HuH-7 (cell line): ENCODE results near the gene PIGM.

ENCODE experiments used
- DNase-seq: peaks from one replicate; pipeline ENCODE4 v3.0.0; 2011; ENCODE audit warnings: low spot score

The PIGM gene

DNA sequence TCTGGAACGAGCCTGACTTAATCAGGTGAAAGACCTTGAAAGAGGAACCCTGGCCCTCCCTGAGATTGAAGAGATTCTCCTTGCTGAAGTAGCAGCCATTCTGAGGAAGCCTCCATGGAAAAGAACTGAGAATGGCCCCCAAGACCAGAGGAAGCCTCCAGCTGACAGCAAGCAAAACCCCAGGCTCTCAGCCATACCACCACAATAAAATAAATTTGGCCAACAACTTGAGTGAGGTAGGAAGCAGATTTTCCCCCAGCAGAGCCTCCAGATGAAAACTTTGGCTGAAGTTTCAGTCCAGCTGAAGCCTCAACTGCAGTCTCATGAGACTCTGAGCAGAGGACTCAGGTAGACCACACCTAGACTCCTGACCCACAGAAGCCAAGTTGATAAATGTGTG, 43.8 kb downstream of the PIGM start:
- no peak for DNase-seq

DNA sequence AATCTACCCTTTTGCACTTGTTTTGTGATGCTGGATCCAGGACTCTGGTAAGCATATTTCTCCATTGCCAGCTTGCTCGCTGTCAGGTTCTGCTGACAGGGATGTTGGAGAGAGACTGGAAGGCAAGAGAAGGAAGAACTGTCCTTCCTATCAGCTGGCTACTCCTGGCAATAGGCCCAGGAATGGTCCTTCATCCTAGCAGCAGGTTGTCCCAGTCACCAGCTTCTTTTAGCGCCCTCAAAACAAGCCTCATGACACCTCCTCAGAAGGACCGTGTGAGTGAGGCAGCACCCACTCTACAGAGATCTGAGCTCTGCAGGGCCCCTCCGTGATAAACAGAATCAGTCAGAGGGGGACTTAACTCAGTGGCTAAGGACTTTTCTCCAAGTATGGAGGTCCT, 44.6 kb downstream of the PIGM start:
- no peak for DNase-seq

- no peak for DNase-seq
Measured at GRCh38 chr1:159986531-159986930, 45.3 kb downstream of the PIGM start.

DNA sequence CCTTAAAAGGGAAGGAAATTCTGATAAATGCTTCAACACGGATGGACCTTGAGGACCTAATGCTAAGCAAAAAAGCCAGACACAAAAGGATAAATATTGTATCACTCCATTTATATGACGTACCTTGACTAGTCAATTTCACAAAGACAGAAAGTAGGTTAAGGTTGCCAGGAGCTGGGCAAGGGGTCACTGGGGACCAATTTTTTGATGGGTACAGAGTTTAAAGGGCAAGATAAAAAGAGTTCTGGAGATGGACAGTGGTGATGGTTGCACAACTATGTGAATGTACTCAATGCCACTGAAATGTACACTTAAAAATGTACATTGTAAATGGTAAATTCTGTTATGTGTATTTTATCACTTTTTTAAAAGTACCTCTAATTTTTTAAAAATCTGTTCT, 45.7 kb downstream of the PIGM start:
- no peak for DNase-seq

DNA sequence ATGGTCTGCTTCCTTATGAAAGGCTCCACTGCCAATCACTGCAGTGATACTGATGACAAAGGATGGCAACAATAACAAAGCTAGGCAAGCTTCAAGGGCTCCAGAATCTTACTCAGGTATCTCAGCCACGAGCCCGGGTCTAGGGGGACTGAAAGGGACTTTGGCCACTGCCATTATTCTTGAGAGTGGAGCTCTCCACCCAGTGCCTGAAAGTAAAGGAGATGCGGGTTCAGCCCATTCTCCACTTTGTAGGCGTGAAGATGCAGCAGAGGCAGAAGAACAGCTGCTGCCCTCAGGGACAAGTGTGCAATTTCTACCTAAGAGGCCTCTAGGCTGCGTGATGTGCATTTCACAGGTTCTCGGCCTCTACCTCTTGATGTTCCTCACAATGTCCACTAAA, 46.3 kb downstream of the PIGM start:
- no peak for DNase-seq

DNA sequence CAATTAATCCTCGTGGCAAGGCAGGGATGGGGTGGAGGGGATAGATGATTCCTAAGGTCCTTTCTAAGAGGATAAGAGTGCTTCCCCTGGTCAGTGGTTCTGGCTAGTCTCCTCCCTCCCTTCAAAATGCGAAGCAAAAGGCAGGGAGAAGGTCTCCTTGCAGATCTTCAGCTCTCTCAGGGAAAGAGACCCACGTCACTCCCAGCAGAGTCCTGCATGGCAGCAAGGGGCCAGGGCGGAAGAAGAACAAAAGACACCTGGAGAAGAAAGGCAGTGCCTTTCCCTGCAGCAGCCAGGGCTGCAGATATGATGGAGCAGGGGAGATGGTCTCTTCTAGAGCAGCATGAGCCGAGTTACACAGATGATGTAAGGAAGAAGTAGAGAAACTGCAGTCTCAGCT, 48.1 kb downstream of the PIGM start:
- DNase-seq, result no peak

- DNase-seq, result no peak
Measured at GRCh38 chr1:159982280-159982679, 49.5 kb downstream of the PIGM start.

- no peak for DNase-seq
Measured at GRCh38 chr1:159981351-159982055, 50.3 kb downstream of the PIGM start.

DNA sequence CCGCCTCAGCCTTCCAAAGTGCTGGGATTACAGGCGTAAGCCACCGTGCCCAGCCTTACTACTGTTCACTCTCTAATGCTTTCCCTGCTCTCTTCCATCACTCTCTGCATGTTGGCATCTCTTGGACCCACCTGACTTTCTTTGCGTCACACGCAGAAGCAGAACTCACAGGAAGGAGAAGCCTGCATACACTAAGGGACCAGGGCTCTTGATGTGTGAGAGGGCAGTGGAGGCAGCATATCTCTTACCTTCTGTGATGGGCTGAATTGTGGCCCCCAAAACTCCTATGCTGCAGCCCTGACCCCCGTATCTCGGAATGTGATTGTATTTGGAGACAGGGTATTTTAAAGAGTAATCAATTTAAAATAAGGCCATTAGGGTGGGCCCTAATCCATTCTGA, 51.0 kb downstream of the PIGM start:
- no peak for DNase-seq

DNA sequence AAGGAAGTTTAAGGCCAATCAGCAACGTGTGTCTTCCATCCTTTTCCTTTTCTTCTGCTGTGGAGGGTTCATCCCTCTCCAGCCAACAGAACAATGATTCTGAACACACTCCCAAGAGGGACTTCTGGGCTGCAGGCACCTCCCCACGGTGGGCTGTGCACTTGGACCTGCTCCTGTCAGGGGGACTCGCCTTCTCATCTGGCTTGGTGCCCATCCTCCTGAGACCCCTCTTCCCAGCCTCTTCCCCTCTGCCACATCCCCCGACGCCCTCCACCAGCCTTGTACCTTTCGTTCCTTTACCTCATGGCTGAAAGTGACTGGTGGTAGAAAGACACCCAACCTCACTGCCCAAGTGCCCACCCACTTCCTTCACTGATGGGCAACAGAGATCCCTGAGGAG, 51.7 kb downstream of the PIGM start:
- no peak for DNase-seq

DNA sequence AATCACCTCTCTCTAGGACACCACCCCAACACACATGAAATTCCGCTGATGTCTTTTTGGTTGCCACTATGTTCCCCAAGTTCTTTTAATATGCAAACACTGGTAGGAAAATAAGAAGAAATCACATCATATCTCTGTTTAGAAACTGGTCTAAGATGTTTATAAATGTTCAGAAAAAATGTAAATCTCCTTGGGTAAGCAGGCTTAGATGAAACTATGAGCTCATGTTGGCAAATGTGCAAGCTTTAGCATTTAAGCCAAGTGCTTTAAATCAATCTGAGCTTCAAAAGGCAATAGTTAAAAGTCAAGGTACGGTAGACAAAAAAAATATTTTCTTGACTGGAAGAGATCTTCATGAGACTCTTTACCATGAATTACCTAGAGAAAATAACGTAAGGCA, 52.5 kb downstream of the PIGM start:
- DNase-seq, result no peak

DNA sequence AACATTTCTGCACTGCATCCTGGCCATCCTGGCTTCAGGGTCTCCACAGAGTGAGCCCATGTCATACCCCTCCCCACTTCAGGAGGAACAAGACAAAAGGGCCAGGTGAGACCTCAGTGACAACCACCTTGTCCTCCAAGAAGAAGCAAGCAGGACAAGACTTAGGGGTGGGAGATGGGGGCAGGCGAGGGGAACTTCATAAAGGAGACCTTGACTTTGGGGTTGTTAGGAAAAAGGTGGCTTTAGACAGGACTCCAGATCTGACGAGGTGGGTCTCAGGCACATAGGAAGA, 53.7 kb downstream of the PIGM start:
- no peak for DNase-seq

DNA sequence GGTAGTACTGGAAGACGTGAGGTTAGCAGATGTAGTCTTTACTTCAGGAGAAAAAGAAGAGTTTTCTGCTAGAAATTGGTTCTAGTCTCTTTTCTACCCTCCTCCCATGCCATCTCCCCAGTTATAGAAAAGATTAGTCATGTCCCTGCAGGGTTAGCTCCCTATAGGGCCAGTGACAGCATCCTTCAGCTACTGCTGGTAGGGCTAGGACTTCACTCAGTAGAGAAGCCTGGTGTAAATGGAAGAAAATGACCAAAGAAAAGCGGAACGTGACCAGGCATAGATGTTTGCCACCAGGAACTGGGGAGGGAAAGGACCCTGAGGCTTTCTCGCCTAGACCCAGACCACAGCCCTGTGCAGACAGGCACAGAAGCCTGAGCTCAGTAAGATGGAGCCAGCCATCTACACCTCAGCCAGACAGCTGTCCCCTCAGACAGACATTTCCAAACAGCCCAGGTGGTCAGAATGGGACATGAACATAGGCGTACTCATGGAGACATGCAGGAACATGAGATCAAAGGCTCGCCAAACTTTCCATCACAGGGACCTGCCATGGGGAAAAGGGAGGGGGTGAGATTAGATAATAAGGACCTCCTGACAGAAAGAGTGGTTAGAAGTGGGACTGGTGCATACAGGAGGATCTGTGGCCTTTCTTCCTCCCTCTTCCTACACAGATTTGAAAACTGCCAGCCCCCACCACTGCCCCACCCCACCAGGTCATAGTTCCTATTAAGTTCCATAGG, 54.3 kb downstream of the PIGM start:
- DNase-seq, result no peak
